ENCODE measurements around the gene CNTROB. TPM values are rescaled to one million over a fixed set of nuclear protein-coding genes. Genes with fewer than 3 reads are reported as not detected.

CNTROB gene
- total and polyA plus RNA-seq, 10 of the 15 experiments (the other 5 are each of a cell fraction or from before 2014, with no cell fraction given): 2.0 to 36.2 (median 28.2) TPM

DNA sequence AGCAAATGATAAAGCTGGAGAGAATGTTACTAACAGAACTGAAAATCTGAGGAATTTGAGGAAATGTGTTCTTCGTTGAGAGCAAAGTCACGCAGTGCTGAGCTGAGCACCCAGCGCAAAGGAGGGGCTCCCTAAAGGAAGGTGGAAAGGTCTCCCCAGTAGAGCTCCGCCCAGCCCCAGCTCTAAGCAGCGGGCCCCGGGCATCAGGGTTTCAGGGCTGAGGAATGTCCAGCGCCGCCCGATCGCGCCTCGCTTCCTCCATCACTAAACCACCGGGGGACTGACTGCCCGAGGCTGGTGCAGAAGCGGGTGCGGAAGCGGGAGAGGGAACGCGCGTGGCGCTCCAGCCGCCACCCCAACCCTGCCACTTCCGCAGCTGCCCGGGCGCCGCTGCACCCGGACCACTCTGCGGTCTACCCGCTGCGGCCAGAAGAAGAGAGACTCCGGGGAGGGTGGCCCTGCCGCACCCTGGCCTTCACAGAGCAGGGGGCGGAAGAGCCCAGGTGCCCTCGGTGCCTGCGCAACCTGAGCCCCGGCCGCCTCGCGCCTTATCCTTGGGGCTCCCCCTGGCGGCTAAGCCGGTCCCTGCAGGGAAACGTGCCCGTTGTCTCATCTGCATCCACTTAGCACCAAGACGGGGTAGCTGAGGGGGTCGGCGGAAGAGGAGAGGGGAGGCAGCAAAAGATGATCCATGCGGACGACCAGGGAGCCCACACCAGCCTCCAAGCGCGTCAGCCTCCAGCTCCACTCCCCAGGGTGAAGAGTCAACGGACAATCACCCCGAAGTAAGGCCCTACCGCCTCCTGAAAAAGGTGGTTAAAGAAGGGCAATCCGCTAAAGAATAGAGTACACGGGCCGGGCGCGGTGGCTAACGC is 58.0 kb downstream of the CNTROB start (continued):
- no peak for TF ChIP-seq ZBED1 (IDR thresholded peaks at IDR 0.05; ENCODE audit: borderline replicate concordance)
- TF ChIP-seq, protein P1, sequence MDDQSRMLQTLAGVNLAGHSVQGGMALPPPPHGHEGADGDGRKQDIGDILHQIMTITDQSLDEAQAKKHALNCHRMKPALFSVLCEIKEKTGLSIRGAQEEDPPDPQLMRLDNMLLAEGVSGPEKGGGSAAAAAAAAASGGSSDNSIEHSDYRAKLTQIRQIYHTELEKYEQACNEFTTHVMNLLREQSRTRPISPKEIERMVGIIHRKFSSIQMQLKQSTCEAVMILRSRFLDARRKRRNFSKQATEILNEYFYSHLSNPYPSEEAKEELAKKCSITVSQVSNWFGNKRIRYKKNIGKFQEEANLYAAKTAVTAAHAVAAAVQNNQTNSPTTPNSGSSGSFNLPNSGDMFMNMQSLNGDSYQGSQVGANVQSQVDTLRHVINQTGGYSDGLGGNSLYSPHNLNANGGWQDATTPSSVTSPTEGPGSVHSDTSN (IDR thresholded peaks at IDR 0.05; ENCODE audit: insufficient replicate concordance, low read depth, low read length): no peak
- no peak for TF ChIP-seq IRF4 (IDR thresholded peaks at IDR 0.05; ENCODE audit: low read depth, low read length)
- no peak for TF ChIP-seq NFXL1 (IDR thresholded peaks at IDR 0.05; ENCODE audit: borderline replicate concordance)
- no peak for TF ChIP-seq BCL11A (IDR thresholded peaks at IDR 0.05; ENCODE audit: low read depth, low read length)
- TF ChIP-seq GABPA (IDR thresholded peaks at IDR 0.05; ENCODE audit: low read depth): no peak
- TF ChIP-seq TCF7 (IDR thresholded peaks at IDR 0.05; ENCODE audit: borderline replicate concordance): no peak
- no peak for TF ChIP-seq MEF2B (IDR thresholded peaks at IDR 0.05; ENCODE audit: partially characterized antibody, poor library complexity, severe bottlenecking)
- peak; percentile 72; the same call in 1 of the 2 replicates for TF ChIP-seq YY1 (IDR thresholded peaks at IDR 0.05; ENCODE audit: low read depth, low read length)
- no peak for TF ChIP-seq POLR2AphosphoS5 (IDR thresholded peaks at IDR 0.05; ENCODE audit: low read length)
- TF ChIP-seq TCF3 (IDR thresholded peaks at IDR 0.05; ENCODE audit: borderline replicate concordance, insufficient read depth, low read depth, low read length): no peak
- TF ChIP-seq BMI1 (IDR thresholded peaks at IDR 0.05; ENCODE audit: borderline replicate concordance): no peak
- no peak for TF ChIP-seq POLR2AphosphoS2 (IDR thresholded peaks at IDR 0.05; ENCODE audit: low read depth, low read length)
- TF ChIP-seq, protein P2, sequence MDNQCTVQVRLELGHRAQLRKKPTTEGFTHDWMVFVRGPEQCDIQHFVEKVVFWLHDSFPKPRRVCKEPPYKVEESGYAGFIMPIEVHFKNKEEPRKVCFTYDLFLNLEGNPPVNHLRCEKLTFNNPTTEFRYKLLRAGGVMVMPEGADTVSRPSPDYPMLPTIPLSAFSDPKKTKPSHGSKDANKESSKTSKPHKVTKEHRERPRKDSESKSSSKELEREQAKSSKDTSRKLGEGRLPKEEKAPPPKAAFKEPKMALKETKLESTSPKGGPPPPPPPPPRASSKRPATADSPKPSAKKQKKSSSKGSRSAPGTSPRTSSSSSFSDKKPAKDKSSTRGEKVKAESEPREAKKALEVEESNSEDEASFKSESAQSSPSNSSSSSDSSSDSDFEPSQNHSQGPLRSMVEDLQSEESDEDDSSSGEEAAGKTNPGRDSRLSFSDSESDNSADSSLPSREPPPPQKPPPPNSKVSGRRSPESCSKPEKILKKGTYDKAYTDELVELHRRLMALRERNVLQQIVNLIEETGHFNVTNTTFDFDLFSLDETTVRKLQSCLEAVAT (IDR thresholded peaks at IDR 0.05): peak; percentile 96
- peak; percentile 61 for TF ChIP-seq NR2F1 (conservative IDR thresholded peaks at IDR 0.05)
- TF ChIP-seq, protein P3, sequence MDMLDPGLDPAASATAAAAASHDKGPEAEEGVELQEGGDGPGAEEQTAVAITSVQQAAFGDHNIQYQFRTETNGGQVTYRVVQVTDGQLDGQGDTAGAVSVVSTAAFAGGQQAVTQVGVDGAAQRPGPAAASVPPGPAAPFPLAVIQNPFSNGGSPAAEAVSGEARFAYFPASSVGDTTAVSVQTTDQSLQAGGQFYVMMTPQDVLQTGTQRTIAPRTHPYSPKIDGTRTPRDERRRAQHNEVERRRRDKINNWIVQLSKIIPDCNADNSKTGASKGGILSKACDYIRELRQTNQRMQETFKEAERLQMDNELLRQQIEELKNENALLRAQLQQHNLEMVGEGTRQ (IDR thresholded peaks at IDR 0.05; ENCODE audit: borderline replicate concordance, low read depth, low read length): no peak
- no peak for TF ChIP-seq WRNIP1 (IDR thresholded peaks at IDR 0.05; ENCODE audit: borderline replicate concordance, low read depth, low read length)
- TF ChIP-seq, protein P4, sequence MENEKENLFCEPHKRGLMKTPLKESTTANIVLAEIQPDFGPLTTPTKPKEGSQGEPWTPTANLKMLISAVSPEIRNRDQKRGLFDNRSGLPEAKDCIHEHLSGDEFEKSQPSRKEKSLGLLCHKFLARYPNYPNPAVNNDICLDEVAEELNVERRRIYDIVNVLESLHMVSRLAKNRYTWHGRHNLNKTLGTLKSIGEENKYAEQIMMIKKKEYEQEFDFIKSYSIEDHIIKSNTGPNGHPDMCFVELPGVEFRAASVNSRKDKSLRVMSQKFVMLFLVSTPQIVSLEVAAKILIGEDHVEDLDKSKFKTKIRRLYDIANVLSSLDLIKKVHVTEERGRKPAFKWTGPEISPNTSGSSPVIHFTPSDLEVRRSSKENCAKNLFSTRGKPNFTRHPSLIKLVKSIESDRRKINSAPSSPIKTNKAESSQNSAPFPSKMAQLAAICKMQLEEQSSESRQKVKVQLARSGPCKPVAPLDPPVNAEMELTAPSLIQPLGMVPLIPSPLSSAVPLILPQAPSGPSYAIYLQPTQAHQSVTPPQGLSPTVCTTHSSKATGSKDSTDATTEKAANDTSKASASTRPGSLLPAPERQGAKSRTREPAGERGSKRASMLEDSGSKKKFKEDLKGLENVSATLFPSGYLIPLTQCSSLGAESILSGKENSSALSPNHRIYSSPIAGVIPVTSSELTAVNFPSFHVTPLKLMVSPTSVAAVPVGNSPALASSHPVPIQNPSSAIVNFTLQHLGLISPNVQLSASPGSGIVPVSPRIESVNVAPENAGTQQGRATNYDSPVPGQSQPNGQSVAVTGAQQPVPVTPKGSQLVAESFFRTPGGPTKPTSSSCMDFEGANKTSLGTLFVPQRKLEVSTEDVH (IDR thresholded peaks at IDR 0.05; ENCODE audit: low read depth, partially characterized antibody): no peak
- no peak for TF ChIP-seq TARDBP (IDR thresholded peaks at IDR 0.05; ENCODE audit: borderline replicate concordance)
- TF ChIP-seq ZSCAN29 (IDR thresholded peaks at IDR 0.05): no peak
- TF ChIP-seq, protein P5, sequence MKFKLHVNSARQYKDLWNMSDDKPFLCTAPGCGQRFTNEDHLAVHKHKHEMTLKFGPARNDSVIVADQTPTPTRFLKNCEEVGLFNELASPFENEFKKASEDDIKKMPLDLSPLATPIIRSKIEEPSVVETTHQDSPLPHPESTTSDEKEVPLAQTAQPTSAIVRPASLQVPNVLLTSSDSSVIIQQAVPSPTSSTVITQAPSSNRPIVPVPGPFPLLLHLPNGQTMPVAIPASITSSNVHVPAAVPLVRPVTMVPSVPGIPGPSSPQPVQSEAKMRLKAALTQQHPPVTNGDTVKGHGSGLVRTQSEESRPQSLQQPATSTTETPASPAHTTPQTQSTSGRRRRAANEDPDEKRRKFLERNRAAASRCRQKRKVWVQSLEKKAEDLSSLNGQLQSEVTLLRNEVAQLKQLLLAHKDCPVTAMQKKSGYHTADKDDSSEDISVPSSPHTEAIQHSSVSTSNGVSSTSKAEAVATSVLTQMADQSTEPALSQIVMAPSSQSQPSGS (IDR thresholded peaks at IDR 0.05; ENCODE audit: low read length): no peak
- TF ChIP-seq CREM (IDR thresholded peaks at IDR 0.05; ENCODE audit: low read depth): 0 out of 2 replicates have a peak, but pooled peaks have one; percentile 8
- no peak for TF ChIP-seq JUNB (IDR thresholded peaks at IDR 0.05)
- peak; percentile 68; the same call in 1 of the 2 replicates for TF ChIP-seq ZNF207 (IDR thresholded peaks at IDR 0.05; ENCODE audit: borderline replicate concordance)
